GM18502 (cell line): ENCODE results near the gene DIMT1.

Experiments used
- ATAC-seq: cut with Tn5 transposase; IDR thresholded peaks from one replicate; pipeline ENCODE4 v1.9.1; 2021; ENCODE audit warnings: mild to moderate bottlenecking; ENCODE audit not compliant: unreplicated experiment, poor library complexity

DIMT1 gene

DNA sequence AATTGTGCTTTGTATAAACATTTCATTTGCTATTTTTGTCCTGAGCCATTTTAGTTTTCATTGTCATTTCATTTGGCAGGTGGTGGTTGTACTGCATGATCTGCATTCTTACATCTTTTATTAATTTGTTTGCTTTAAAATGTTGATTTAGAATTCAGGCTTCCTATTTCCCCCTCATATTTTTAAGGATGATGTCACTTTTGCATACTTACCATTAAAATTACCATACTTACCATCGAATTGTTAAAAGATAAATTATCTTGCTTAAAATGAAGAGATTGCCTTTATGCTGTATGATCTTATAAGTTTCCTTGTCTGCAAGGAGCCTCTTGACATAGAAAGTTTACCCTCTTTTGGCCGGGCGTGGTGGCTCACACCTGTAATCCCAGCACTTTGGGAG is 31.1 kb downstream of the DIMT1 start:
- ATAC-seq = no peak

DNA sequence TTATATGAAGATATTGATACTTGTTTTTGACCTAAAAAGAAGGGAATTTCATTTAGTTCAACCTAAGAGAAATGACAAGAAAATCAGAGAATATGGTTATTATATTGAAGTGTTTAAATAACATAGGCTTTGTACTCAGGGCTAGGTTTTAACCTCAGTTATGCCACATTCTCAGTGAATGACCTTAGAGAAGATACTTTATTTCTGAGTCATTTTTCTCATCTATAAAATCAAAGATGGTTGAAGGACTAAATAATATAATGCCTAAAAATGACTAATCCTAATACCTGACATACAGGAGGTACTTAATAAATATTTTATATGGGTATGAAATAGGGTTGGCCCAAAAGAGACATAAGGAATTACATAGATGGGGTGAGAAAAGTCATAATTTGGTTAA is 32.3 kb downstream of the DIMT1 start:
- ATAC-seq = no peak

DNA sequence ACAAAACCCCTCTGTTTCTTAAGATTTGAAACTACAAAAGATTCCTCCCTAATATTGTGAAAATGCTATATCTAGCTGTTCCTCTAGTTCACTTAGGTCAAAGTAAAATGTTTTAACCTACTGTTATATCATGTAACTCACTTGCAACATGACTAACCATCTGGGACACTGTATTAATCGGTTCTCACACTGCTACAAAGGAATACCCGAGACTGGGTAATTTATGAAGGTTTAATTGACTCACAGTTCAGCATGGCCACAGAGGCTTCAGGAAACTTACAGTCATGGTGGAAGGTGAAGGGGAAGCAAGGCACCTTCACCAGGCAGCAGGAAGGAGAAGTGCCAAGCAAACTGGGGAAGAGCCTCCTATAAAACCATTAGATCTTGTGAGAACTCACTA is 34.7 kb downstream of the DIMT1 start:
- no peak for ATAC-seq

DNA sequence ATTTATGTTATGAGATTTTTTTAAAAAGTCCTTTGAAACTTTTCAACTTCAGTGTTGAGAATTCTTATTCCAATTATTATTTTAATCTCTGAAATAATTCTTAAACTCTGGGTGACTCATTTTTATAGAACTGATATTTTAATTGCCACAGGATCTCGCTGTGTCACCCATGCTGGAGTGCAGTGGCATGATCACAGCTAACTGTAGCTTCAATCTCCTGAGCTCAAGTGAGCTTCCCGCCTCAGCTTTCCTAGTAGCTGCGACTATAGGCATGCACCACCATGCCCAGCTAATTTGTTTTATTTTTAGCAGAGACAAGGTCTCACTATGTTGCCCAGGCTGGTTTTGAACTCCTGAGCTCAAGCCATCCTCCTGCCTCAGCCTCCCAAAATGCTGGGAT is 41.0 kb downstream of the DIMT1 start:
- ATAC-seq = no peak

DNA sequence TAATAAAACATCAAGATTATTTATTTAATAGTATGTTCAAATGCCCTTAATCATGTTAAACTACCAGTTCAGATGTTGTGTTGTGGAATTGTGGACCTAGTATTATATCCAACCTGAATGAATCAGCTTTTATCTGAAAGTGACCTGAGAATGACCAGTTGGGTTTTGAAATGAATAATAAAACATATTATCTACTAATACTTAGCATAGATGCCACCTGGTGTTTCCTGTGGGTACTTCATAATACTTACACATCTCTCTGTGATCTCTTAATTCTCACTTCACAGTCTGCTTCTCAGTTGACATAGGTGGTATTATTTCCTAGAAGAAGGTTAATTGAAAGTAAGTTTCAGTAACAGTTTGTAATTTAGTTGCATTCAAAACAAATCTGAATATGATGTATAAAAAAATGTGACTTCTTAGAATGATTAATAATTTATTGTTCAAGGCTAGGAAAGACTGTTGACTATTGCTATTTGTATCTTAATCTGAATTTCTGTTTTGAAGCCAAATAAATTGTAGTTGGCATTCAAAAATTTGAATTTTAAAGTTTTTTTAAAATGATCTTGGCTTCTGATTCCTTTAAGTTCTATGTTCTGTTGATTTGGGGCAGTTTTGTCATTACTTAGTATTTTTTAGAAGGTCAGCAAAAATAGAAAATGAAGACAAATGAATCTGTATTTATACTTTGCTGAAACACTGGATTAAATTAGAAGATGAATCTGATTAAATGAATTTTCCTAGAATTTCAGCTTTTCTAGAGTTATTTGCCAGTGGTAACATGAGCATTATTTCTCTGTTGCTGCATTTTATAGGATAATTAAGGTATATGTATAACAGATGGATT is 49.5 kb downstream of the DIMT1 start:
- ATAC-seq = peak; percentile 84

DNA sequence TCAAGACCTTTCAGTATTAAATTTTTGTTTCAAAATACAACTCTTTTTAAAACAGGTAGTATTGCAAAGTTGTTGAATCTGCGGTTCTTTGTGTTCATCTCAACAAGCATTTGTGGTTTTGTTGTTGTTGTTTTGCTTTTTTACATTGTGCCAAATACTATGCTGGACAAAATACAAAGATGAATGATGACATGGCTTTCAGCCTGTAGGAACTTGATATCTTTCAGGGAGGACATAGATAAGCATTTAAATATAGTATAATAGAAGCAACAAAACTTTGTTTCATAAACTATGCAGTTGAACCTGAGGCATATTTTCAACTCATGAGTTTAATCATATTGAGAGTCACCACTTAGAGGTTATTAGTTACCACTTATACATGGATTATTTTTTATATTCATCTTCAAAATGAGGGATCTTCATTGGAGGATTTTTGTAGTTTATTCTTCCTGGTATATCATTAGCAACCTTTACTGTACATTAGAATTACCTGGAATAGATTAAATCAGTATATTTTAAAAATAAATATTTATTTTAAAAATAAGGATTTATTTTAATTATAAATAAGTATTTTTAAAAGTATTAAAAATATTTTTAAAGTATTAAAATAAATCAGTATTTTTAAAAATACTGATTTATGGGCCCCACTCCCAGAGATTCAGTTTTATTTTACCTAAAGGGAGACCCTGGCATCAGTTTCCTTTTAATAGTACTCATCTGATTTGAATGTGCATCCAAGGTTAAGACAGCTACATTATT is 54.8 kb downstream of the DIMT1 start:
- no peak for ATAC-seq

DNA sequence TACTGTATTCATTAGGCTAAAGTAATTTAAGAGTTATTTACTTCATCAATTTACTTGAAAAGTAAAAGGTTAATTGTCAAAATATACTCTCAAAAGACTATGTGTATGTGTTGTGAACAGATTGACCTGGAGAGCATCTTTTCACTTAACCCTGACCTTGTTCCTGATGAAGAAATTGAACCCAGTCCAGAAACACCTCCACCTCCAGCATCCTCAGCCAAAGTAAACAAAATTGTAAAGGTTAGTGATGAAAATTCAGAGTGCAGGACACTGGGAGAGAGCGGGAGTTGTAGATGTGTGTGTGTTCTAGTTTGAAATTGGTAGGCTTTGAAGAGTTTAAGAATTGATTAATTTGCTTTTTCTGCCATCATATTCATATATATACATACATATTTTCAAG is 55.8 kb downstream of the DIMT1 start:
- ATAC-seq = no peak

DNA sequence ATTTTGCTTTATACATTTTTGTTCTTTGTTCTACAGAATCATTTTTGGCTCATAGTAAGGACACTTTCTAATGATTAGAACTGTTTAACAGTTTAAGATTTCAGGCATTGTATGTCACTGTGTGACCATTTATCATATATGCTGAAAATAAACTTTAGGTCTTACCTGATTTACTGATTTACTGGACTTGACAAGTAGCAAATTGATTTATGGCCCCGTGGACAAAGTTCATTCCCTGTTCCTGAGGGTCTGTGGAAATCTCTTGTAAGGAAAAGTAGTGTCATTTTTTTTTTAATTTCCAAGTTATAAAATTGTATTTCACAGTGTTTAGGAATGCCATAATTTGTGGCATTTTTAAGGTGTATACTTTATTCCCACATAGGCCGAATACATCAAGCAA is 57.0 kb downstream of the DIMT1 start:
- ATAC-seq = no peak

DNA sequence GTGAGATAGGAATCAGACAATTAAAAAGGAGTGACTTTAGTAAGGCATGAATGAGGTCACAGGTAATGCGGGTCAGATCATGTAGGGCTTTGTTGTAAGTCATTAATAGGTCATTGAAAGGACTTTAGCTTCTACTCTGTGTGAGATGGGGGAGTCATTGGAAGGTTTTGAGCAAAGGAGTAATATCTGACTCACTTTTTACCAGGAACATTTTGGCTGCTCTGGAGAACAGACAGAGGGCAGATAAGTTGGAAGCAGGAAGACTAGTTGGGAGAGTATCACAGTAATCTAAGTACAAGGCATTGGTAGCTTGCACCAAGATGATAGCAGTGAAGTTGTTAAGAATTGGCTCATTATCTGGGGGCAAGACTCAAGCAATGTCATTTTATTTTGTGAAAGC is 60.3 kb downstream of the DIMT1 start:
- no peak for ATAC-seq

DNA sequence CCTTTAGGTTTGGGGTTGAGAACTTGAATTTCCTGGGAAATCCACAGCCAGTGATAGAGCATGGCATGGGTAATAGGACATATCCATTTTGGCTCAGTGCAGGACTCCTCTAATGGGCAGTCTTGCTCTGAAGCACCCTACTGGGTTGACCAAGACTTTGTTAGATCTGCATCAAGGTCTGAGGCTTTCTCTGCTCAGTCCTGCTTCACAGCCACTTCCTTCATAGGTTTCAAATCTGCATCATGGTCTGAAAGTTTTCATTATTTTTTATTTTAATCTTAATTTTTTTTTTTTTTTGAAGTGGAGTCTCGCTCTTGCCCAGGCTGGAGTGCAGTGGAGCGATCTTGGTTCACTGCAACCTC is 61.2 kb downstream of the DIMT1 start:
- peak; percentile 36 for ATAC-seq

DNA sequence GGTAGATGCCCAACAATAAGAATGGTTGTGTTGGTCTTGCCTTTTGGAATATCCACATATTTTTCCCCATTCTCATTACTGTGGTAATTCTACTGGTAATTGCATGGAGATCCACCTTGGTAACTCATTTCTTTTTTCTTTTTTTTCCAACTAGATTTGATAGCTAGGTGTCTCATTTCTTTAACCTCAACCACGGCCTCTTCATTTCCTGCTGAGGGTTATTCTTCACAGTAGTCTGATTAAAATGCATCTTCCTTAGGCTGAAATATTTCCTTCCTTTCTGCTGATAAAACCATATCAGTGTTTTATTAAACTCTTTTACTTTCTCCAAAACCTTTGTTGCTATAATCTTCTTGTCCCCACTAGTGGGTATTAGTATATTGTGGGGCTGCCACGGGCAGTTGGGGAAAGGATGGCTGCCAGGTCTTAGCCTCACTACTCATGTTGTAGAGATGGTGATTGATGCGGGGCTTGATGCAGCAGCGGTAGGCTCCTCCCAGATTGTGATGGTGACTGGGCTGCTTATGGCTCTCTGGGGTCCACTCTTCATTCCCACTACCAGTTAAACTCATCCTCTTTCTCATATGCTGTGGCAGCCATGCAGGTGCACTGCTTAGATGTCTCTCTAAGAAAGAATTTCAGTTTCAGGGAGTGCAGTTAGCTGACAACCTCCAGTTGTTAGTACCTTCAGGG is 61.8 kb downstream of the DIMT1 start:
- ATAC-seq = peak; percentile 65

DNA sequence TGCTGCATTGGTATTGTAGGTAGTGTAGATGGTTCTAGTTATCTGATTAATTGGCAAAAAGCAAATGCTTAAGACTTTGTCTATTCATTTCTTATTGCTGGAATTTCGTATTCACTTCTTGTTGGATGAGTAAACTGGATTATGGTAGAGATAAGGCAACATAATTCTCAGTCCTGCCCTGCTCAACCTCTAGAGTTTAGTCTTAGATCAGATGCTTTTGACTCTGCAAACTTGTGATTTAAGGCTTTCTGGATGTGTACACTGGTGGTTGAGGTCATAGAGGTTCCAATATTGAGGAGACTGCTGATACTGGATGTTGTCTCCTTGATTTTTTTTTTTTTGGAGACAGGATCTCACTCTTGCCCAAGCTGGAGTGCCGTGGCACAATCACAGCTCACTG is 62.7 kb downstream of the DIMT1 start:
- ATAC-seq = no peak

DNA sequence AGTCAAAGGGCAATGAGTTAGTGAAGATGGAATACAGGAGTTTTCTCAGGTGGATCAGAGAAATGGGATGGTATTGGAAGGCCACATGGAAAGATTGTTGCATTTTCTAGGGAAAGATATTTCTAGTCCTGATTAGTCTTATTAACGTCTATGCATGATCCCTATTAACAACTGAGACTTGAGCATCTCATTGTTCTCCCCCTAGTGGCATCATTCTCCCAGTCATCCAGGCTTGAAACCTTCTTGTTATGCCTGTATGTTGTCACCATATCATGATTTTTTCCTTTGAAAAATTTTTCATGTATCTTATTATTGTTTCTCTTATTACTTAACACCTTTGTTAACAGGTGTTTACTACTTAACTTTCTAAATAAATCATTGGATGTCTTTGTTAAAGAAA is 63.3 kb downstream of the DIMT1 start:
- no peak for ATAC-seq
